HCT116 (cell line): ENCODE data around the gene ORMDL2. TPM values are rescaled to one million over a fixed set of nuclear protein-coding genes. Genes with fewer than 3 reads are reported as not detected.

Experiments
- ATAC-seq: fragments of 200-7000 bp; cut with Tn5 transposase; 2 replicates; pipeline ENCODE4 v1.9.1; 2020; ENCODE audit warnings: mild to moderate bottlenecking, moderate library complexity
- BruUV-seq: library from RNA; stranded (reverse); fragments of 400-500 nt; replicated peaks from 2 replicates; lab custom pipeline; 2021; lab: Mats Ljungman, UMichigan
- CTCF ChIA-PET: fragments of 300-600 bp; sonication (Branson Sonifier 250); formaldehyde crosslinking; loops from one replicate; lab custom pipeline; 2021; ENCODE audit warnings: antibody characterized with exemption; lab: Charles Lee
- POLR2A ChIA-PET: fragments of 300-600, 350-600 bp; sonication (Branson Sonifier 250); formaldehyde crosslinking; loops from one replicate; lab custom pipeline; 2021; ENCODE audit warnings: antibody characterized with exemption; lab: Charles Lee
- RAD21 ChIA-PET, 2 experiments: fragments of 300-600 bp; sonication (Branson Sonifier 250); formaldehyde crosslinking; loops; one replicate each; lab custom pipeline; 2023; ENCODE audit warnings: low total read pairs in 2 of 2; ENCODE audit not compliant: uncharacterized antibody in 2 of 2, unreplicated experiment in 2 of 2, low non-redundant PET in 1 of 2; lab: Charles Lee
- DNase-seq: peaks from one replicate; pipeline ENCODE4 v3.0.0-alpha.2; 2010; ENCODE audit warnings: low read depth, low spot score
- H2AFZ ChIP-seq: fragments of 200-600 bp; shearing (Covaris generic), sonication (generic); 2 replicates; pipeline ENCODE4 v1.6.1; 2017; ENCODE audit warnings: low read depth, mixed run types, mixed read lengths, antibody characterized with exemption, low read length; ENCODE audit not compliant: poor library complexity, severe bottlenecking
- H3K27ac ChIP-seq: 2 replicates; pipeline ENCODE4 v1.5.1; 2012; ENCODE audit warnings: low read depth, low read length
- H3K27me3 ChIP-seq: fragments of 200-600 bp; sonication (generic); 2 replicates; pipeline ENCODE4 v1.6.1; 2016; ENCODE audit warnings: mixed run types, low read length, mixed read lengths; ENCODE audit not compliant: insufficient read depth
- H3K36me3 ChIP-seq, 2 experiments: fragments of 200-500 bp in 1 of 2; fragments of 200-600 bp in 1 of 2; sonication (Bioruptor generic) in 1 of 2; sonication (generic) in 1 of 2; 2 replicates each; pipeline versions ENCODE4 v1.5.1 to v1.6.1; 2014 to 2016; ENCODE audit warnings: low read length in 2 of 2, inconsistent platforms in 1 of 2, mixed read lengths in 1 of 2, mixed run types in 1 of 2; ENCODE audit not compliant: insufficient read depth in 2 of 2, control insufficient read depth in 1 of 2
- H3K4me1 ChIP-seq, 2 experiments: fragments of 200-600 bp in 1 of 2; sonication (generic) in 1 of 2; 2 replicates each; pipeline versions ENCODE4 v1.5.1 to v1.6.1; 2012 to 2017; ENCODE audit warnings: low read length in 2 of 2, inconsistent platforms in 1 of 2, mild to moderate bottlenecking in 1 of 2, mixed read lengths in 1 of 2, mixed run types in 1 of 2, moderate library complexity in 1 of 2; ENCODE audit not compliant: insufficient read depth in 2 of 2, control insufficient read depth in 1 of 2
- H3K4me2 ChIP-seq: fragments of 200-600 bp; sonication (generic); 2 replicates; pipeline ENCODE4 v1.6.1; 2017; ENCODE audit warnings: mixed run types, low read length, mixed read lengths
- H3K4me3 ChIP-seq, 2 experiments: fragments of 200-600 bp in 1 of 2; sonication (generic) in 1 of 2; replicated peaks in 1 of 2; 2 replicates each; pipeline ENCODE4 v1.5.1; 2011 to 2016; ENCODE audit warnings: low read length in 2 of 2, control low read depth in 1 of 2, low read depth in 1 of 2, mild to moderate bottlenecking in 1 of 2, mixed read lengths in 1 of 2, mixed run types in 1 of 2
- H3K79me2 ChIP-seq: fragments of 200-600 bp; sonication (generic); 2 replicates; pipeline ENCODE4 v1.6.1; 2017; ENCODE audit warnings: mild to moderate bottlenecking, mixed run types, low read length, moderate library complexity, mixed read lengths; ENCODE audit not compliant: insufficient read depth
- H3K9ac ChIP-seq: fragments of 200-600 bp; sonication (generic); 2 replicates; pipeline ENCODE4 v1.6.1; 2016; ENCODE audit warnings: low read length, mixed read lengths
- H3K9me2 ChIP-seq: fragments of 200-600 bp; sonication (generic), shearing (Covaris generic); 2 replicates; pipeline ENCODE4 v1.6.1; 2017; ENCODE audit warnings: mixed run types, mild to moderate bottlenecking, moderate library complexity; ENCODE audit not compliant: insufficient read depth
- H3K9me3 ChIP-seq, 2 experiments: fragments of 200-500 bp in 1 of 2; fragments of 200-600 bp in 1 of 2; sonication (Bioruptor generic) in 1 of 2; sonication (generic) in 1 of 2; 2 replicates each; pipeline ENCODE4 v1.6.1; 2014 to 2017; ENCODE audit warnings: low read length in 2 of 2, mixed read lengths in 2 of 2, inconsistent platforms in 1 of 2, low read depth in 1 of 2, mild to moderate bottlenecking in 1 of 2, mixed run types in 1 of 2, moderate library complexity in 1 of 2; ENCODE audit not compliant: control insufficient read depth in 1 of 2, insufficient read depth in 1 of 2
- H4K20me1 ChIP-seq: fragments of 200-600 bp; sonication (generic), shearing (Covaris generic); 2 replicates; pipeline ENCODE4 v1.6.1; 2017; ENCODE audit warnings: mixed run types, mild to moderate bottlenecking, moderate library complexity; ENCODE audit not compliant: insufficient read depth
- ATF3 ChIP-seq: IDR thresholded peaks from 2 replicates; pipeline ENCODE4 v1.6.1; 2012
- CBX3 ChIP-seq: IDR thresholded peaks from 2 replicates; pipeline ENCODE4 v1.6.1; 2012; ENCODE audit warnings: low read depth
- CTCF ChIP-seq, 3 experiments: fragments of 200-600 bp in 1 of 3; sonication (generic) in 1 of 3; IDR thresholded peaks in 2 of 3; conservative IDR thresholded peaks in 1 of 3; 2 replicates each; pipeline ENCODE4 v1.5.1; 2012 to 2017; ENCODE audit warnings: low read depth in 2 of 3, low read length in 2 of 3, antibody characterized with exemption in 1 of 3, borderline replicate concordance in 1 of 3, control low read depth in 1 of 3, mild to moderate bottlenecking in 1 of 3, mixed read lengths in 1 of 3, mixed run types in 1 of 3, moderate library complexity in 1 of 3; ENCODE audit not compliant: insufficient read depth in 1 of 3
- EGR1 ChIP-seq: IDR thresholded peaks from 2 replicates; pipeline ENCODE4 v1.6.1; 2012; ENCODE audit warnings: low read depth
- EZH2 ChIP-seq: fragments of 200-600 bp; sonication (generic); IDR thresholded peaks from 2 replicates; pipeline ENCODE4 v1.6.1; 2017; ENCODE audit warnings: antibody characterized with exemption, mixed run types
- EZH2phosphoT487 ChIP-seq: fragments of 200-600 bp; IDR thresholded peaks from 2 replicates; pipeline ENCODE4 v1.6.1; 2018; ENCODE audit warnings: antibody characterized with exemption, borderline replicate concordance
- FOSL1 ChIP-seq: IDR thresholded peaks from 2 replicates; pipeline ENCODE4 v1.6.1; 2012; ENCODE audit warnings: low read depth
- JUND ChIP-seq: IDR thresholded peaks from 2 replicates; pipeline ENCODE4 v1.6.1; 2012
- MAX ChIP-seq: IDR thresholded peaks from 2 replicates; pipeline ENCODE4 v1.6.1; 2012
- POLR2A ChIP-seq: IDR thresholded peaks from 2 replicates; pipeline ENCODE4 v1.7.0; 2011; ENCODE audit warnings: borderline replicate concordance; ENCODE audit not compliant: insufficient read depth, insufficient read length; ENCODE audit errors: extremely low read depth
- RAD21 ChIP-seq: IDR thresholded peaks from 2 replicates; pipeline ENCODE4 v1.6.1; 2012; ENCODE audit warnings: low read depth, mild to moderate bottlenecking
- REST ChIP-seq: IDR thresholded peaks from 2 replicates; pipeline ENCODE4 v1.6.1; 2012; ENCODE audit warnings: low read depth
- SIN3A ChIP-seq: IDR thresholded peaks from 2 replicates; pipeline ENCODE4 v1.6.1; 2012; ENCODE audit warnings: low read depth
- SP1 ChIP-seq: IDR thresholded peaks from 2 replicates; pipeline ENCODE4 v1.6.1; 2012; ENCODE audit warnings: low read depth
- SRF ChIP-seq: IDR thresholded peaks from 2 replicates; pipeline ENCODE4 v1.6.1; 2012; ENCODE audit warnings: low read depth
- TCF7L2 ChIP-seq: IDR thresholded peaks from 2 replicates; pipeline ENCODE4 v1.7.0; 2011; ENCODE audit warnings: borderline replicate concordance, inconsistent platforms; ENCODE audit not compliant: insufficient read depth, insufficient read length; ENCODE audit errors: extremely low read depth
- YY1 ChIP-seq: IDR thresholded peaks from 2 replicates; pipeline ENCODE4 v1.6.1; 2011; ENCODE audit warnings: low read length, low read depth, moderate library complexity, mild to moderate bottlenecking; ENCODE audit not compliant: insufficient replicate concordance; ENCODE audit errors: extremely low read depth
- ZFX ChIP-seq: fragments of 450-650 bp; IDR thresholded peaks from 2 replicates; pipeline ENCODE4 v1.6.1; 2017
- ZNF274 ChIP-seq: fragments of 200-500 bp; sonication (Bioruptor generic); IDR thresholded peaks from 2 replicates; pipeline ENCODE4 v1.6.1; 2014; ENCODE audit warnings: mild to moderate bottlenecking, low read depth, low read length, inconsistent platforms
- intact Hi-C: fragments of 100-400 bp; cut with micrococcal nuclease; formaldehyde crosslinking; loops from 2 replicates; pipeline ENCODE4 v1.10.0; 2022
- total RNA-seq: library from RNA; stranded (reverse); gene quantifications from one replicate; pipeline ENCODE4 v1.2.1, GENCODE V29; 2021; ENCODE audit not compliant: unreplicated experiment

The ORMDL2 gene
- total RNA-seq, 1 experiment from 2014 or later: 25.5 TPM

- no peak overlapping the region for H3K27ac ChIP-seq
- no peaks in the 10 kb centered on the region for H3K27me3 ChIP-seq
- peaks cover 31 to 49% of the 10 kb centered on the region in 2 experiments for H3K36me3 ChIP-seq
- ChIA-PET CTCF (interaction anchor here (1.2 kb wide), 1 partner anchor 85 kb away, joined by 5 read pairs; no protein-coding TSS in a partner anchor), POLR2A (no interaction called here), RAD21 (no interaction called here)
- no peaks in the 10 kb centered on the region for H3K9me3 ChIP-seq
- H2AFZ ChIP-seq: no peak overlapping the region
- ATAC-seq (no peak), DNase-seq (no peak)
- peaks cover 13 to 22% of the 10 kb centered on the region in 2 experiments; a peak in 3 of 4 replicates for H3K4me1 ChIP-seq
- no peaks in the 10 kb centered on the region for H3K9me2 ChIP-seq
- TF ChIP-seq RAD21 (no peak), JUND (no peak), CBX3 (no peak), REST (no peak), MAX (no peak), YY1 (no peak), ZFX (no peak), SP1 (no peak), POLR2A (no peak), SRF (no peak), EZH2 (no peak), FOSL1 (no peak), ATF3 (no peak), CTCF (IDR thresholded peaks at IDR 0.05 in 2 of 3, conservative IDR thresholded peaks at IDR 0.05 in 1 of 3; ENCODE audit: borderline replicate concordance in 1 of 3, insufficient read depth in 1 of 3, low read depth in 2 of 3, low read length in 2 of 3) (no peak), ZNF274 (no peak), TCF7L2 (no peak), EGR1 (no peak), SIN3A (no peak), EZH2phosphoT487 (no peak)
- H3K79me2 ChIP-seq: peaks cover 67% of the 10 kb centered on the region
- intact Hi-C loops: no loop called here
- no peak overlapping the region for H3K4me3 ChIP-seq
- H3K4me2 ChIP-seq: no peak overlapping the region
- H3K9ac ChIP-seq: no peak overlapping the region
- no peaks in the 10 kb centered on the region for H4K20me1 ChIP-seq
- BruUV-seq: no TSS peak
Observed at GRCh38 chr12:55823419-55823818, 5.6 kb downstream of the ORMDL2 start.
